GM20431 (cell line): ENCODE data around the gene USP35.
"Not testable (repeated sequence)": the region's sequence is repeated elsewhere in the genome, so short reads cannot be mapped to it uniquely, and the experiment has no call there.

ENCODE experiments used
- in situ Hi-C: fragments of 300-500 bp; cut with MseI, MboI; formaldehyde crosslinking; loops from one replicate; pipeline ENCODE4 v1.15.0; 2020; ENCODE audit warnings: low sequenced_read_pairs; ENCODE audit not compliant: unreplicated experiment

The USP35 gene

DNA sequence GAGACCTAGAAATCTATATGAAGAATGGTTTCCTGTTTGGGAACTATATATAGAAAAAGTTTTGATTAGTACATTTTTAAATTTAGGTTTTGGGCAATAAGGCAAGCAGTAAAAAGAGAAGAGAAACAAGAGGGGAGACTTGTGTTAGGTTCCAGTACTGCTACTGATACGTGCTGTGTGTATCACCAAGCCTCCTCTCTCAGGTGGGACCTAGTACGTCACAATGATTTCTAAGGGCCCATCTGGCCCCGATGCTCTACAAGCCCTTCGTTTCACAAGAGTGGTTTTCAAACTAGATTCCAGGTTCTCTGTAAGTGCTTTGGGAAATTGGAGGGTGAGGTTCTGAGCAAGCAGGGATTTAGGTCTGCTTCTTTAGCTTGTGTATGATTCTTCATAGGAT is 39.2 kb downstream of the USP35 start:
- in situ Hi-C loops: loop anchor here (10.0 kb wide), 1 partner anchor 337 kb away; no protein-coding TSS in a partner anchor

DNA sequence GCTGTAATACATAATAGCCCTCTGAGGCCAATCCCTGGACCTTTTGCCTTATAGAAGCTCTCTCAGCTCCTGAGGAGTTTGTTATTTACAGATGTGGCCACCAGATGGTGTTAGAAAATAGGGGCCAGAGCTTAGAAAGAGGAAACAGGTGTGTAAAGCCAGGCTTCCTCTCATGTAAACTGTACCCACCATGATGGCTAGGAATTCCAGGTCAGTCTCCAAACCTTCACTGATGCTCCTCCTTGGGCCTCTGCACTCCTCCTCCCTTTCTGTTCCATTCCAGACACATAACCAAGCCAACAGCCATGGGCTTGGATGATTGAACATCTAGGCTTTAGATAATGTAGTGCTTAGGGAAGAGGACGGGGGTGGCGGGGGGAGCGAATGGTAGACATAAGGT is 39.7 kb downstream of the USP35 start:
- in situ Hi-C loops: loop anchor here (10.0 kb wide), 1 partner anchor 336 kb away; no protein-coding TSS in a partner anchor

DNA sequence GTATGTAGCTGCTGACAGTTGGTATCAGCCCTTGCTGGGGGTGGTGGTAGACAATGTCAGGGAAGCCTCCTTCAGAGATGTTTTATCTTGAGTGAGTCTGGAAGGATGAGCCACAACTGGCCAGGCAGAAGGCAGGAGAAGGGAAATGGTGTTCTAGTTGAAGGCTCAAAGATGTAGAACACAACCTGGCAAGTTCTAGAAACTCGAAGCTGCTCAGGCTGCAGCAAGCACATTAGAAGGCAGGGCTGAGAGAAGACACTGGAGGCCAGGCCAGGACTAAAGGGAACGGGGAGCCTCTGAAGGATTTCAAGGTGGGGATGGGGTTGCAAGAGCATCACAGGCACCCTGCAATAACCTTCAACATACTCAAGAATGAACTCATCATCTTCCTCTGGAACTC is 40.4 kb downstream of the USP35 start:
- in situ Hi-C loops: loop anchor here (10.0 kb wide), 1 partner anchor 336 kb away; no protein-coding TSS in a partner anchor

DNA sequence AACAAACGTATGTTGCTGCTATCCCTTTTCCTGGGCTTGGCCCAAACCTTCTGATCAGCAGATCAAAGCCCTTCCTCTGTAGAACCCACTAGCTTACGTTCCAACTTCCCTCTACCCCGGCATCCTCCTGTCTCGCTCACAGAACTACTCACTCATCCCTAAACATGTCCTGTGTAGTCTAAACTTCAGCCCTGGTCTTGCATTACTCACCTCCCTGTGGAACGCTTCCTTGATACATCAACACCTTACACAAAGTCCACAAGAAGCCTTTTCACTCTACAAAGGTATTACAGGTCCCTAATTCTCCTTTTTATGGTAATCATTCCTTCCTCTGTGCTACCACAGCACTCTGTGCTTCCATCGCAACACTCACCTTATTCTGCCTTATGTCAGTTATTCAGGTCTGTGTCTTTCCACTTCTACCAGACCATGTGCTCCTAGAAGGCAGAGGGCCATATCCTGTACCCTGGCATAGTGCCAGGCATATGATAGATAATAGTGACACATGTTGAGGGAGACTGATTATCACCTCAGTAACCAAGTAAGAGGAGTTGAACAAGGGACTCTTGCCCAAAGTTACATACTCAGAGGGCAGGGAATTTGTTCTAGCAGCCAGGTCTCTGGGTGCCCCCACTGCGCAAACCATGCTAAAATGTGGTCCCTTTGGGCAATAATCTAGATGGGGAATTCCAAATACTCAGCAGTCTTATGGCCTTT is 41.6 kb downstream of the USP35 start:
- in situ Hi-C loops: no loop called here

DNA sequence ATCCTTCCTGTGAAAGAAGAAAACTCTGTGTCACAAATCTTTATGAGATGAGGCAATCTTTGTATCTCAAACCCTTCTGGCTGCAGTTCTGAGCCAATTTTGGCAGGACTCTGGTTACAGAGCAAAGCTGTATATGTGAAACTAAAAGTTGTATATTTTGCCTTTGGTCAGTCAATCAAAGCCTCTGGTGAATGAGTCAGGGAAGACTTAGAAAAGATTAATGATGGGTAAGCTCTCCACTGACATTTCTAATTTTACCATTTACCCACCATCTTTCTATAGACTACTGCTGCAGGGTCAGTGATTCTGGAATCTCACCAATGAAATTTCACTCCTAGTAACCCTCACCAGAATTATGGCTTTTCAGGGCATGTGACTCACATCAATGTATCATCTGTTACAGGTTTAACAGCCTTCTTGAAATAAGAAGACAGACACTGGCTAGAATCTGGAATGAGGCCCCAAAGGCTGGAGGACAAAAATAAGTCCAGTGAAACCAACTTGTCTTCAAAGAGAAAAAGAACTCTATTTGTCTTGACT is 43.3 kb downstream of the USP35 start:
- in situ Hi-C loops: no loop called here

DNA sequence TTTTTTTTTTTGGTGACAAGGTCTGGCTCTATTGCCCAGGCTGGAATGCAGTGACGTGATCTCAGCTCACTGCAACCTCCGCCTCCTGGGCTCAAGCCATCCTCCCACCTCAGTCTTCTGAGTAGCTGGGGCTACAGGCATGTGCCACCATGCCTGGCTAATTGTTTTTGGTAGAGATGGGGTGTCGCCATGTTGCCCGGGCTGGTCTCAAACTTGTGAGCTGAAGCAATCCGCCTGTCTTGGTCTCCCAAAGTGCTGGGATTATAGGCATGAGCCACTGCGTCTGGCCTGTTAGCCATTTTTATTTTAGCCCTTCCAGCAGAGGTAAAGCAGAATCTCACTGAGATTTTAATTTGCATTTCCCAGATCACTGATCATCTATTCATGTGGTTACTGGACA is 44.3 kb downstream of the USP35 start:
- in situ Hi-C loops: not testable (repeated sequence)

DNA sequence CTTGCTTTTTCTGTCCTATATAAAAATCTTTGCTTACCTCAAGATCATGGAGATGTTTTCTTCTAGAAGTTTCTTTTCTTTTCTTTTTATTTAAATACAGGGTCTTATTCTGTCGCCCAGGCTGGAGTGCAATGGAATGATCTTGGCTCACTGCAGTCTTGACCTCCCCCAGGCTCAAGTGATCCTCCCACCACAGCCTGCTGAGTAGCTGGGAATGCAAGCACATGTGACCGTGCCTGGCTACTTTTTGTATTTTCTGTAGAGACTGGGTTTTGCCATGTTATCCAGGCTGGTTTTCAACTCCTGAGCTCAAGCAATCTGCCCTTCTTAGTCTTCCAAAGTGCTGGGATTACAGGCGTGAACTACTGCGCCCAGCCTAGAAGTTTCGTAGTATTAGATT is 45.3 kb downstream of the USP35 start:
- in situ Hi-C loops: no loop called here

DNA sequence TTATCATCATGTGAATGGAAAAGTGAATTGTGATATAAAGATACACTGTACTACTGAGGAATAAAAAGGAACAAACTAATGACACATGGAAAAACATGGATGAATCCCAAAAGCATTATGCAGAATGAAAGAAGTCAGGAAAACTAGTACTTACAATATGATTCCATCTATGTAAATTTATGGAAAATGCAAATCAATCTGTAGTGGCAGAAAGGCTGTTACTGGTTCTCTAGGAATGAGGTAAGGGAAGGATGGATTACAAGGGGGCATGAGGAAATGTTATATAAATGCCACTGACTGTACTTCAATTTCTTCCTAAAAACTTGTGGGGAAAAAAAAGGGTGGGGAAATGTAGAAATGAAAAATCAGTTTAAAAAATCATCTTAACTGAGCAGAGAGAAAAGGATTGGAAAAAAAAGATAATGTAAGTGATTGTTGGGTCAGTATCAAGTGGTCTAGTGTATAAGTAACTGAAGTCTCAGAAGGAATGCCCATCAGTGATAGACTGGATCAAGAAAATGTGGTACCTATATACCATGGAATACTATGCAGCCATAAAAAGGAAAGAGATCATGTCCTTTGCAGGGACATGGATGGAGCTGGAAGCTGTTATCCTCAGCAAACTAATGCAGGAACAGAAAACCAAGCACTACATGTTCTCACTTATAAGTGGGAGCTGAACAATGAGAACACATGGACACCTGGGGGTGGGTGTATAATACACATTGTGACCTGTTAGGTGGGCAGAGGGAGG is 48.8 kb downstream of the USP35 start:
- in situ Hi-C loops: no loop called here

DNA sequence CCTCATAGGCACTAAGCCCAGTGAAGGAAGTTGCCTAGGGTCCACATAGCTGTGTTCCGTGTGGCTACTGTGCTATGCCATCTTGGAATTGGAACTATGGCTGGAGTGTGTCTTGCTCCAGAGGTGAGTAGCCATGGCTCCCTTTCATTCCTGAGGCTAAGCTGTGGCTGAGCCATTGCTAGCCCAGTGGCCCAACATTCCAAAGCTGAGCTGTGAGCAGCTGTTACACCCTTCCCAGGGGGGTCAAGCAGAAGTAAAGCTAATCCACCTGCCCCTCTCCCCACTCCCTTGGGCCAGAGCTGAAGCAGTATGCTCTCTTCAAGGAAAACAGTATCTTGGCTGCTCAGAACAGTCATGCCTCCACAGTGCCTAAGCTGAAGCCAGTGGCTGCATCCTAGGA is 51.1 kb downstream of the USP35 start:
- in situ Hi-C loops: no loop called here

DNA sequence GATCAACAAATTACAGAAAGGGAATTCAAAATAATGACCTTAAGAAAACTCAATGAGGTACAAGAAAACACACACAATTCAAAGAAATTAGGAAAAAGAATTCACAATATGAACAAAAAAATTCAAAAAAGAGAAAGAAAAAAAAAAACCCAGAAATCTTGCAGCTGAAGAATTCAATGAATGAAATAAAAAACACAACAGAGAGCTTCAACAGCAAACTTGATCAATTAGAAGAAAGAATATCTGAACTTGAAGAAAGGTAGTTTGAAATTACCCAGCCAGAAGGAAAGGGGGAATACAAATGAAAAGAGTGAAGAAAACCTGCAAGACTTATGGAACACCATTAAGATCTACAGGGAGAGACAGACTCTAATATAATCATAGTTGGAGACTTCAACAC is 52.8 kb downstream of the USP35 start:
- in situ Hi-C loops: no loop called here

DNA sequence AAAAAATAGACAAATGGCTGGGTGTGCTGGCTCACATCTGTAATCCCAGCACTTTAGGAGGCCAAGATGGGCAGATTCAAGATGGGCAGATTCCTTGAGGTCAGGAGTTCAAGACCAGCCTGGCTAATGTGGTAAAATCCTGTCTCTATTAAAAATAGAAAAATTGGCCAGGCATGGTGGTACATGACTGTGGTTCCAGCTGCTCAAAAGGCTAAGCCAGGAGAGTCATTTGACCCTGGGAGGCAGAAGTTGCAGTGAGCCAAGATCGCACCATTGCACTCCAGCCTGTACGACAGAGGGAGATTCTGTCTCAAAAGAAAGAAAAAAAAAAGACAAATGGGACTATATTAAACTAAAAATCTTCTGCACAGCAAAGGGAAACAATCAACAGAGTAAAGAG is 55.4 kb downstream of the USP35 start:
- in situ Hi-C loops: no loop called here

DNA sequence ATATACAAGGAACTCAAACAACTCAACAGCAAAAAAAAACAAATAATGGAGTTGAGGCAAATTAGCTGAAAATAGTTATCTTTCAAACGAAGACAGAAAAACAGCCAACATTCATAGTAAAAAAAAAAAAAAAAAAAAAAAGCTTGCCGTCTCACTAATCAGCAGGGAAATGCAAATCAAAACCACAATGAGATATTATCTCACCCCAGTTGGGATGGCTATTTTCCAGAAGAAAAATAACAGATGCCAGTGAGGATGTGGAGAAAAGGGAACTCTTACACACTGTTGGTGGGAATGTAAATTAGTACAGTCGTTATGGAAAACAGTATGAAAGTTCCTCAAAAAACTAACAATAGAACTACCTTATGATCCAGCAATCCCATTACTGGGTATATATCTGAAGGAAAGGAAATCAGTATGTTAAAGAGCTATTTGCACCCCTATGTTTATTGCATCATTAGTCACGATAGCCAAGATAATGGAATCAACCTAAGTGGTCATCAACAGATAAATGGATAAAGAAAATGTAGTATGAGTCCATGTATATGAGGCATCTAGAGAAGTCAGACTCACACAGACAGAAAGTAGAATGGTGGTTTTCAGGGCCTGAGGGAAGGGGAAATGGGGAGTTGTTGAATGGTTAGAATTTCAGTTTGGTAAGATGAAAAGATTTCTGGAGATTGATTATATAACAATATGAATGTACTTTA is 56.0 kb downstream of the USP35 start:
- in situ Hi-C loops: no loop called here

DNA sequence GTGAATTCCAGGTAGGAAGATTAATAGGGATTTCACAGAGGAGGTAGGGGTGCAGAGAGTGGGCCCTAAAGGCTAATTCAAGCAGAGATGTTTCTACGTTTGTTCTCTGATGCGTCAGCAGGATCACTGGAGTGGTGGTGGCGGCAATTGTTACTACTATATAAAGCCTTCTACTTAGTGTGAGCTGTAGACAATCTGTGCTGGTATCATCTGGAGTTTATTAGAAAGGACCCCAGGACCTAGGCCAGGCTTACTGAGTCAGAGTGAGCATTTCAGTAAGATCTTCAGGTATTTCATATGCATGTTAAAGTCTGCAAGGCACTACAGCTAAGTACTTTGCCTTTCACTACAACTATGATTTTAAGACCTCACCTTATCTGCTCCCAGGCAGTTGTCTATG is 59.5 kb downstream of the USP35 start:
- in situ Hi-C loops: no loop called here

DNA sequence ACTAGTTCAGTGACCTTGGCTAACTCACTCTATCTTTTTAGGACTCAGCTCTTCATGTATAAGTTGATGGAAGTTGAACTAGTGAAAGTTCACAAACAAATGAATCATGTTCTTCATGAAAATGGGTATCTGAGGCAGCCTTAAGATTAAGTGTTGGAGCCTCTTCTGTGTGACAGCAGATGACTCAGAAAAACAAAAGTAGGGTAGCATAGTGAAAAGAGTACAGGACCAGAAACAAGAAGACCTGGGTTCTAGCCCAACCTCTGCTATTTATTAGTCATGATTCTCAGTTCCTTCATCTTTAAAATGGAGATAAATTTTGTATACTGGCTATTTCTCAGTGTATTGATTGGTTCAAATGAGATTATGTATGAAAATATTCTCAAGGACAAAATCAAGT is 60.2 kb downstream of the USP35 start:
- in situ Hi-C loops: no loop called here

DNA sequence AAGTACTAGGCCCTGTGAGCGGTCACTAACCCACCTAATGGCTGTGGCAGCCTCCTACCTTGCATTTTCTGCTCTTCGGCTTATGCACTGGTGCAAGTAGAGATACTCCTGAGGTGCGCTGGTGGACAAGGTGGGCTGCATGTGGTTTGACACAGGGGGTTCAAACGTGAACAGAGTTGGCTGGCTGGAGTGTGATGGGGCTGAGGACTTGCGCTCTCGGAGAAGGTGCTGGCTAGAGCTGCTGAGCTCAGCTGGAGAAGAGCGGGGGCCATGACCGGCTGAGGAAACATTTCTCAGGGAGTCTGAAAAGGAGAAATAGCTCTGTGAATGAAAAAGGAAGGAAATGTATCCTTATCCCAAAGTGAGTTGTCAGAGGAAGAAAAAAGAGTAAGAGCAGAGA is 61.4 kb downstream of the USP35 start:
- in situ Hi-C loops: no loop called here

DNA sequence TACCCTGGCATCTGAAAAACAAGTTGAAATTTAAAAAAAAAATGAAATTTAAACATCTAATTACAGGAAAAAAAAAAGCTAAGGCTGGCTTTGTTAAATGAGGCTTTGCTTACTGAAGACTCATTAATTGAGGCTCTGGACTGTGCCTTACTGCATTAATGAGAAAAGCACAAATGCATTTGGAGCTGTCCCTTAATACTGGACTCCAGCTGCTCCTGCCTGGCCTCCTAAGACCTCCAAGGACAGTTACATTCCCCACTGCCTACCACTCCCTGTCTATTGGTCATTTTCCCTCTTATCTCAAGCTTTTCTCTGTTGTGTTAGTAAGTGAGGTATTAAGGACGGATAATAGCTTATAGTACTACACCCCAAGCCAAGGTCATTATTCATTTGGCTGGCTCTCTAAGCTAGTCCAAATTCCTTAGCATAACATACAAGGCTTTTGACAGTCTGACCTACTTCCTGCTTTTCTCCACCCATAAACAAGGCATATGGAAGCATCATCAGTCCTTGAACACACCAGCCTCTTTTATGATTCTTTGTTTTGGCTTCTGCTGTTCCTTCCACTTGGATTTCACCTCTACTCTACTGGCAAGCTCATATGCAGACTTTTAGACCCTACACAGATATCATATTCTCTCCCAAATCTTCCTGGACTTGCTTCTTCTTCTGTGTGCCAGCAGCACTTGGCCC is 62.5 kb downstream of the USP35 start:
- in situ Hi-C loops: no loop called here

DNA sequence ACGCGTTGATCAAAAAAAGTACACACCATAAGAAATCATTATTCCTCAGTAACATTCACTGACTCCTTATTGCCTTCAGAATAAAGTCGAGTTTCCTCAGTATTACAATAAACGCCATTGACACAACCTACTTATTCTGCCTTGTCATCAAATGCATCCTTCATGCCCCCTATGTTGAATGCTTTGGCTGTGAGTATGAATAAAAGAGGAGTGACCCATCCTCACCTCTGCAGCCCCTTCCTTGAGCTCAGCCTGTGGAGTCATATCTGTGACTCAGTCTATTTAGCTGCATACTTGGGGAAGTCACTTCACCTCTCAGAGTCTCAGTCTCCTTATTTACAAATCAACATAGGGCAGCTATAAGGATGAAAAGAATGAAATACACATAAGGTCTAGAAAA is 65.1 kb downstream of the USP35 start:
- in situ Hi-C loops: no loop called here

DNA sequence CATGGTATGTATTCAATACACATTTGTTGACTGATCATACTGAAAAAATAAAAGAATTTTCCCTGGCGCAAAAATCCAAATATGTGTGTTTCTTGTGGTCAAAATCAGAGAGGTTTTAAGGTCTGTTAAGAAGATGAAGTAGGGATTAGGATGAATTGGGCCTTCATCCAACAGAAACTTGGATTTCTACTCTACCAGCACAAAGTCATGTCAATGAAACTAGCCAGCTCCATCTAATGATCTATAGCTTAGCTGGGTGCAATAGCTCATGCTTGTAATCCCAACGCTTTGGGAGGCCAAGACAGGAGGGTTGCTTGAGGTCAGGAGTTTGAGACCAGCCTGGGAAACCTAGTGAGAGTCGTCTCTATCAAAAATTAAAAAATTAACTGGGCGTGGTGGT is 65.5 kb downstream of the USP35 start:
- in situ Hi-C loops: no loop called here

DNA sequence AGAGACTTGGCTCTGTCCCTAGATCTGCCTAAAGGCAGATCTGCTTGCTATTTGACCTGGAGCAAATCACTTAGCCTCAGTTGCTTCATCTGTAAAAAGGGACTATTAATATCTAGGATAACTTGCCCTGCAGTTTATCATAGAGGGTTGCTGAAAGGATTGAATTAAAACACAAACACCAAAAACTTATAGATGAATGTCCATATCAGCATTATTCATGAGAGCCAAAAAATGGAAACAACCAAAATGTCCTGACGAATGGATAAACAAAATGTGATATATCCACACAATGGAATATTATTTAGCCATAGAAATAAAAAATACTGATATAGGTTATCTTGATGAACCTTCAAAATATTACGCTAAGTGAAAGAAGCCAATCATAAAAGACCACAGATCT is 67.2 kb downstream of the USP35 start:
- in situ Hi-C loops: no loop called here

DNA sequence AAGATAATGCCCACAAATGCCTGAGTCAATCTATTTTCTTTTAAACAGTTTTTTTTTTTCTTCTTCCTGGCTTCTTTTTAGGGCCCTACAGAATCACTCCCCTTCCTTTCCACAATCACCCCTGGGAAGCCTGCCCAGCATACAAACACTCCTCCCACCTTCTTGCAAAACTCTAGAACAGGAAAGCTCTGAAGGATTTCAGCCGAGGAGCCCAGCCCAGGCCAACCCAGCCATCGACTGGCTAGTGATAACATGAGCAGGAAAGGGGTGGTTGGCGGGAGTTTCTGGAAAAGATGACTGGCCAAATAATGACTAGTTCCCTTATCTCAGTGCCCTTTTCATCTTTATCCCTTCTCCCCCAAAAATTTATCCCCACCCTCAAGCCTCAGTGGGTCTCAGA is 68.2 kb downstream of the USP35 start:
- in situ Hi-C loops: no loop called here
